Osteoblast (primary cell): ENCODE results near the gene IL34. TPM values are rescaled to one million over a fixed set of nuclear protein-coding genes. Genes with fewer than 3 reads are reported as not detected.
A peak's percentile ranks its signal among the peaks of the same experiment; 100 is the strongest.

Experiments used
- DNase-seq: peaks from one replicate; pipeline ENCODE4 v3.0.0; 2011; ENCODE audit warnings: low spot score, mixed read lengths; ENCODE audit not compliant: insufficient read length; ENCODE audit errors: missing footprints
- H2AFZ ChIP-seq: 2 replicates; pipeline ENCODE4 v1.6.0; 2011; ENCODE audit warnings: mild to moderate bottlenecking, low read length
- H3K27ac ChIP-seq: 2 replicates; pipeline ENCODE4 v1.5.1; 2011; ENCODE audit warnings: mild to moderate bottlenecking, low read depth, low read length, moderate library complexity
- H3K27me3 ChIP-seq: 2 replicates; pipeline ENCODE4 v1.6.0; 2012; ENCODE audit warnings: mild to moderate bottlenecking, control low read depth, inconsistent platforms, low read length, moderate library complexity; ENCODE audit not compliant: insufficient read depth
- H3K36me3 ChIP-seq: 2 replicates; pipeline ENCODE4 v1.5.1; 2011; ENCODE audit warnings: mild to moderate bottlenecking, low read length, control low read depth, moderate library complexity; ENCODE audit not compliant: insufficient read depth
- H3K4me1 ChIP-seq: 2 replicates; pipeline ENCODE4 v1.5.1; 2011; ENCODE audit warnings: mild to moderate bottlenecking, low read length, control low read depth, moderate library complexity; ENCODE audit not compliant: insufficient read depth
- H3K4me2 ChIP-seq: 2 replicates; pipeline ENCODE4 v1.6.0; 2011; ENCODE audit warnings: mild to moderate bottlenecking, low read length; ENCODE audit not compliant: insufficient read depth
- H3K4me3 ChIP-seq: fragments of 200-600 bp; sonication (generic); 3 replicates; pipeline ENCODE4 v1.5.1; 2012; ENCODE audit warnings: mild to moderate bottlenecking, low read length, inconsistent platforms; ENCODE audit not compliant: insufficient read depth
- H3K79me2 ChIP-seq: 2 replicates; pipeline ENCODE4 v1.6.0; 2012; ENCODE audit warnings: mild to moderate bottlenecking, low read length, control low read depth, inconsistent platforms; ENCODE audit not compliant: insufficient read depth
- H3K9me3 ChIP-seq: 2 replicates; pipeline ENCODE4 v1.5.1; 2011; ENCODE audit warnings: low read depth, low read length, control low read depth
- H4K20me1 ChIP-seq: 2 replicates; pipeline ENCODE4 v1.6.0; 2012; ENCODE audit warnings: mild to moderate bottlenecking, low read length, control low read depth; ENCODE audit not compliant: insufficient read depth
- CTCF ChIP-seq: IDR thresholded peaks from 2 replicates; pipeline ENCODE4 v1.5.1; 2011; ENCODE audit warnings: mild to moderate bottlenecking, low read depth, low read length, moderate library complexity; ENCODE audit errors: extremely low read depth
- total RNA-seq: library from RNA; depleted of rRNA; stranded (reverse); fragments of >200 nt; gene quantifications from 2 replicates; pipeline ENCODE4 v1.2.3, GENCODE V29; 2012

The IL34 gene
- total RNA-seq, 1 donor = 9.4 TPM

DNA sequence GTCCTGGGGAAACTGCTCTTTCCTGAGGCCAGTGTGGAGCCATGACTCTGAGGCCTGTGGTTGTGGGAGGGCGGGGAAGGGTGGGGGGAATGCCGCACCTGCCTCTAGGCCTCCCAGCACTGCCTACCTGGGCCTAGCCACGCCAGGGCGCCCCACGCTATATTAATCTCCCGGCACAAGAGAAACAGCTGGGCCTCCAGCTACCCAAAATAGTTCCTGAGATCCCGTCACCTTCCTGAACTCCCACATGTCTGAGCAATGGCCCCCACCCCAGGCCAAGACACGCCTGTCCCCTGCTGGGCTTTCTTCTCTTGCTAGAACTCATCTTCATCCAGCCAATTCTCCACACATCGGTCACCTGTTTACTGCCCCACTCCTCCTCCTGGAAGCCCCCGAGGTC, 52.5 kb downstream of the IL34 start:
- H3K27me3 ChIP-seq = no peaks in the 10 kb centered on the region
- no peak overlapping the region for H2AFZ ChIP-seq
- H3K4me2 ChIP-seq = no peak overlapping the region
- no peak overlapping the region for H3K4me3 ChIP-seq
- TF ChIP-seq CTCF = no peak
- H3K36me3 ChIP-seq = peaks cover 4% of the 10 kb centered on the region
- no peak for DNase-seq
- no peaks in the 10 kb centered on the region for H4K20me1 ChIP-seq
- H3K79me2 ChIP-seq = peaks cover 6% of the 10 kb centered on the region
- peaks cover 50% of the 10 kb centered on the region for H3K4me1 ChIP-seq
- no peaks in the 10 kb centered on the region for H3K9me3 ChIP-seq
- no peak overlapping the region for H3K27ac ChIP-seq

DNA sequence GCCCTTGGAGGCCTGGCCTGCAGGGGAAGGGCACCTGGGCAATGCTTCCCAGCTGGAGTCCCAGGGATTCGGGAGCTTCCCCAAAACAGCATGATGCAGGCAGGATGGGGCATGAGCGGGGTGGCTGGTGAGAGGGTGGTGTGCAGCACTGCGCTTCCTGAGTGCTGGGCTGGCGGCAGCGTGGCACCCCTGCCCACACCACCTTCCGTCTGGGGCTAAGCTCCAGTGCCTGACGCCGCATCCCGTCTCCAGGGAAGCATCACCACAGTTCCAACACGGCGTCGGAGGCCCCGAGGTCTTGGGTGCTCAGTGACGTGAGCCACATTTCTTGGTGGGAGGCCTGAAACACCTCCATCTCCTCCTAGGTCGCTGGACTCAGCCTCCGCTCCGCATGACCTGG, 53.3 kb downstream of the IL34 start:
- Histone ChIP-seq H3K4me1 (peaks cover 50% of the 10 kb centered on the region), H3K36me3 (peaks cover 4% of the 10 kb centered on the region), H3K4me2 (no peak overlapping the region), H4K20me1 (no peaks in the 10 kb centered on the region), H3K27ac (peak overlapping the region; percentile 28), H2AFZ (no peak overlapping the region), H3K79me2 (peaks cover 6% of the 10 kb centered on the region), H3K4me3 (no peak overlapping the region), H3K27me3 (no peaks in the 10 kb centered on the region), H3K9me3 (no peaks in the 10 kb centered on the region)
- DNase-seq = no peak
- TF ChIP-seq CTCF = no peak

DNA sequence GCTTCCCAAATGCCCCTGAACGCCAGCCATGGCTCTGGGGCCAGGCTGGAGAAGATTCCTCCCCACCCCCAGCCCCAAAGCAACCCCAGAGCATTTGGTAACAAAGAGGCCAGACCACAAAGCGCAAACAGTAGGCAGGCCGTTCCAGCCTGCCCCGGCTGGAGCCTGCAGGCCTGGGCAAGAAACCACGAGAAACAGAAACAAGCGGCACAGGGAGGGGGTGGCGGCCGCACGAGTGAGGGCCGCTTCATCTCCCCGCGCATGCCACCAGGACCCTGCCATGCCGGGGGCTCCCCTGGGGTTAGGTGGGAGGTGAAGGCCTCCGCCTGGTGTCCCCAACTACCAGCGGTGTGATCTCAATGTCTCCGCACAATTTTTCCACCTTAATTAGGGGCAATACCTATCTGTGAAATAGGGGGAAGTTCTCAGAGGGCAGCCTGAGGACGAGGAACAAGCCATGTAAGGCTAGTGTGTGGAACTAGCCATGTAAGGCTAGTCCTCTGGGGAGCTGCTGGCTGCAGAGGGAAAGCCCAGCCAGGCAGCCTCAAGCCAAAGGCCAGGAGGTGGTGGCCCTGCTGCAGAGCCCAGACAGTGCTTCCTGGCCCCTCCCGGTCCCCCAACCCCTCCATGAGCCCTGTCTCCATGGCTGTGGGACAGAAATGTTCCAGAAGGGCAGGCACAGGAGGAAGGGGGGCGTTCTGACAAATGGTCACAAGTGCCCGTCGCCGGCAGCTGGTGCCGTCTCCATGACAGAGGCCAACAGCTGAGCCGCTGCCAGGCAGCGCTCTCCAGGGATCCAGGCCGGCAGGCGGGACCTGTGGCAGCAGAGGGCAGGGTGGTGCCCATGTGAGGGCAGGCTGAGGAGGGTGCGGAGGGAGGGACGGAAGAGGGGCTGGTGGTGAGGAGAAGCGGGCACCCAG, 54.0 kb downstream of the IL34 start:
- Histone ChIP-seq H4K20me1 (no peaks in the 10 kb centered on the region), H3K79me2 (peaks cover 6% of the 10 kb centered on the region), H3K27me3 (no peaks in the 10 kb centered on the region), H3K9me3 (no peaks in the 10 kb centered on the region), H3K4me2 (no peak overlapping the region), H3K36me3 (peaks cover 4% of the 10 kb centered on the region), H3K4me1 (peaks cover 54% of the 10 kb centered on the region), H3K27ac (peak overlapping the region; percentile 61), H2AFZ (no peak overlapping the region), H3K4me3 (no peak overlapping the region)
- DNase-seq = peak; percentile 88
- TF ChIP-seq CTCF = no peak

DNA sequence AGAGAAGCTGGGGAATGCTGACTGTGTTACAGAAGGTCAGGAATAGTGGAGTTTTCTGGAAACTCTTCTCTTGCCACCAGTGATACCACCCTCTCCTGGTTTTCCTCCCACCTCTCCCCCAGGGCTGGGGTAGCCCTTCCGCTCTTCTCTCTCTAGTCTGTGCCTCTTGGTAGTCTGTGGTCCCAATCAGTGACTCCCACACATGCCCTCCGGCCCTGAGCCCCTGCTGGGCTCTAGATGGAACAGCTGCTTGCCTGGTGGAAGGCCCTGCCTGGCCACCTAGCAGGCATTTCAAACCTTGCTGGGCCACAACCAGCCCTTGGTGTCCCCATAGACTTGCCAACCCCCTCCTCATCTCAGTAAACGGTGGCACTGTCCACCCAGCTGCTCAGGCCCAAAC, 54.7 kb downstream of the IL34 start:
- H3K4me1 ChIP-seq = peaks cover 60% of the 10 kb centered on the region
- peak overlapping the region; percentile 61 for H3K27ac ChIP-seq
- H3K9me3 ChIP-seq = no peaks in the 10 kb centered on the region
- H3K4me2 ChIP-seq = no peak overlapping the region
- peaks cover 6% of the 10 kb centered on the region for H3K79me2 ChIP-seq
- no peak for TF ChIP-seq CTCF
- H3K27me3 ChIP-seq = no peaks in the 10 kb centered on the region
- no peaks in the 10 kb centered on the region for H4K20me1 ChIP-seq
- no peak overlapping the region for H3K4me3 ChIP-seq
- DNase-seq = peak; percentile 87
- no peak overlapping the region for H2AFZ ChIP-seq
- peaks cover 4% of the 10 kb centered on the region for H3K36me3 ChIP-seq
